ENCODE data around the gene UBE2G2.
A peak's percentile ranks its signal among the peaks of the same experiment; 100 is the strongest.

Gene UBE2G2

GRCh38 chr21:44815225-44815624, 13.6 kb upstream of the UBE2G2 start:
- DNase-seq (ENCODE audit: low read depth): no peak

- no peak for DNase-seq (ENCODE audit: low read depth)
These were observed 12.9 kb upstream of the UBE2G2 start for GRCh38 chr21:44814498-44815023.

- no peak for DNase-seq (ENCODE audit: low read depth)
These were observed 12.1 kb upstream of the UBE2G2 start for GRCh38 chr21:44813727-44814126.

- DNase-seq (ENCODE audit: low read depth): no peak
These were observed 11.5 kb upstream of the UBE2G2 start for GRCh38 chr21:44813149-44813548.

GRCh38 chr21:44812640-44813039, 11.0 kb upstream of the UBE2G2 start:
- DNase-seq (ENCODE audit: low read depth): no peak

DNA sequence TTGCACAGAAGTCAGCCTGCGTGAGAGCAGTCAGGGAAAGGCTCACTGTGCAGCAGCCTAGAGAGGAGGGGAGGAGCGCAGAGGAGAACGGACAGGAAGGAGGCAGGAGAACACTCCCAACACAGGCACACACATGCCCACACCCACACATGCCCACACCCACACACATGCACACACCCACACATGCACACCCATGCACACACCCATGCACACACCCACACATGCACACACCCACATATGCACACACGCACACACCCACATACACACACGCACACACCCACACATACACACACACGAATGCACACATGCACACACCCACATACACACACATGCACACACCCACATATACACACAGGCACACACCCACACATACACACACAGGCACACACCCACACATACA, 9.2 kb upstream of the UBE2G2 start:
- DNase-seq (ENCODE audit: low read depth): no peak

DNA sequence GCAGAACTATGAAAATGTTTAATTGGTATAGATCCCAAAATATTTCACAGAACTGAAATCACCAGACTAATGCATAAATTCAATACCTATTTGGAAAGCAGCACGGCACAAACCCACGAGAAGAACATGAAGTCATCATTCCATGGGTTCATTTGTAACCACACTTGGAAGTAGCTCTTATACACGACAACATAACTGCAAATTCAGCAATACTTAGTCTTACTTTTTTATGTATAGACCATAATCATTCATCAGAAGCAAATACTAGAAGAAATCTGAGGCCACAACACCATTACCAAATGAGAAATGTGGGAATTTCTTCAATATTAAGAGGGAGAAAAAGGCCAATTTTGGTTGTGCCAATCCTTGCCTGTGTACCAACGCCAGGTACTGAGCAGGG, 4.2 kb upstream of the UBE2G2 start:
- DNase-seq (ENCODE audit: low read depth): no peak

GRCh38 chr21:44805226-44805625, 3.6 kb upstream of the UBE2G2 start:
- DNase-seq (ENCODE audit: low read depth): no peak

- no peak for DNase-seq (ENCODE audit: low read depth)
These were observed 3.1 kb upstream of the UBE2G2 start for GRCh38 chr21:44804762-44805161.

DNA sequence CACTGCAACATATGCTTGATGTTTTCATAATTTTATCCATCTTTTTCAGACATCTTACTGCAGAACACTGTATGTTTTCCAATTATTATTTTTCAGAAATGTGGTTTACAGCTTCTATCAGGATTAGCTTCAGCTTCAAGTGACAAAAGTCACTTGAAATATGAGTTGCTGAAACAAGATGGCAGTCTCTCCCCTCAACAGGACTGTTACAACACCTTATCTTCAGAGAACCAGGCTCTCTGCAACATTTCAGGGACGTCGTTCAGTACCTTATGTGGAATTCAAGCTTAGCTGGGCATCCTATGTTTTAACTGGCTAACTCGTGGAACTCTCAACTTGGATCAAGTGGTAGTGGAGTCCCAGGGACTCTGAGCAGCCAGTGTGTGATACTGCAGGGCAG, 2.0 kb upstream of the UBE2G2 start:
- no peak for DNase-seq (ENCODE audit: low read depth)

DNA sequence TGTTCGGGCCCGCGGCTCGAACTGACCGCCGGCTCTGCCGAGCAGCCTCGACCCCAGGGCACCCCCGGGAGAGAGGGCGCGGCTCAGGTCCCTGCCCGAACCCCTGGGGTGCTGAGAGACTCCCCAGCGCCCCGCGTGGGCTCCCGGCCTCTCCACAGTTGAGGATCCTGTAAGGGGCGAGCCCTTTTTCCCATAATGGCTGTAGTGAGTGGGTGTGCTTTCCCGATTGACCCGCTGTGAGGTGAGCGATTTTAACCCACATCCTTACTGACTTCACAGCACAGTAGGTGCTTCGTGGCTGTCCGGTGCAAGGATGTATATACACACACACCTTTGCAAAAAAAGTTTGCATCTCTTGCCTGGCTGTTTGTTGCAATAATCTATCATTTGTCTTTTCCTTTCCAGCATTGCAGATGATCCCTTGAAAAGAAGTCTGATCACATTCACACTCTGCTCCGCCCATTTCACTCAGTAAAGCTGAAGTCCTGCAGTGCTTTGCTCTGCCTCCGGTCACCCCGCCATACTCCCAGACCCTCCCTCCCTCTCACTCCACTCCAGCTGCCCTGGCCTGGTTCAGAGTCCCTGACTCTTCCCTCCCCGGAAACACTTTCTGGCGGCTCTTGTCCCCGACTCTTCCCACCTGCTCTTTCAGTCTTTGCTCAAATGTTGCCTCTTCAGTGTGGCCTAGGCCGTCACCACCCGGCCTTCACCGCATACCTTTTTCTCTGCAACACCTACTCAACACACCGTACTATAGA, 955 bp upstream of the UBE2G2 start:
- no peak for DNase-seq (ENCODE audit: low read depth)

GRCh38 chr21:44800971-44801467, 601 bp downstream of the UBE2G2 start:
- DNase-seq (ENCODE audit: low read depth): no peak

- no peak for DNase-seq (ENCODE audit: low read depth)
These were observed 1.5 kb downstream of the UBE2G2 start for GRCh38 chr21:44800103-44800502.

DNA sequence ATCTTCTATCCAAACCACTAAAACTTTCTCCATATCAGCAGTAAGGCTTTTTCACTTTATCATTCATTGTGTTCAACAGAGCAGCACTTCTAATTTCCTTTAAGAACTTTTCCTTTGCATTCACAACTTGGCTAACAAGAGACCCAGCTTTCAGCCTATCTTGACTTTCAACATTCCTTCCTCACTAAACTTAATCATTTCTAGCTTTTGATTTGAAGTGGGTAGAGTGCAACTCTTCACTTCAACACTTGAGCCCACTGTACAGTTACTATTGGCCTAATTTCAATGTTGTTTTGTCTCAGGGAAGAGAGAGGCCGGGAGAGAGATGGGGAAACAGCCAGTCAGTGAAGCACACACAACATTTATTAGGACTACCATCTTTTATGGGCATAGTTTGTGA, 2.0 kb downstream of the UBE2G2 start:
- DNase-seq (ENCODE audit: low read depth): no peak

- DNase-seq (ENCODE audit: low read depth): no peak
These were observed 3.8 kb downstream of the UBE2G2 start for GRCh38 chr21:44797775-44798174.

DNA sequence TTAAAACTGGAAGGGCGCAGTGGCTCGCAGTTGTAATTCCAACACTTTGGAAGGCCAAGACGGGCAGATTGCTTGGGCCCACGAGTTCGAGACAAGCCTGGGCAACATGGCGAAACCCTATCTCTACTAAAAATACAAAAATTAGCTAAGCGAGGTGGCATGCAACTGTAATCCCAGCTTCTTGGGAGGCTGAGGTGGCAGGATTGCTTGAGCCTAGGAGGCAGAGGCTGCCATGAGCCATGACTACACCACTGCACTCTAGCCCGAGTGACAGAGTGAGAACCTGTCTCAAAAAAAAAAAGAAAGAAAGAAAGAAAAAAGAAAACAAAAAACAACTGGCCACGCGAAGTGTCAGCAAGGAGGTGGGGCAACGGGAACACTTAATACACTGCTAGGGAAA, 6.3 kb downstream of the UBE2G2 start:
- DNase-seq (ENCODE audit: low read depth): no peak

- no peak for DNase-seq (ENCODE audit: low read depth)
These were observed 7.8 kb downstream of the UBE2G2 start for GRCh38 chr21:44793592-44794374.

GRCh38 chr21:44792702-44793591, 8.7 kb downstream of the UBE2G2 start:
- DNase-seq (ENCODE audit: low read depth): peak; percentile 25

GRCh38 chr21:44791993-44792392, 9.6 kb downstream of the UBE2G2 start:
- DNase-seq (ENCODE audit: low read depth): no peak

GRCh38 chr21:44791246-44791645, 10.4 kb downstream of the UBE2G2 start:
- no peak for DNase-seq (ENCODE audit: low read depth)

DNA sequence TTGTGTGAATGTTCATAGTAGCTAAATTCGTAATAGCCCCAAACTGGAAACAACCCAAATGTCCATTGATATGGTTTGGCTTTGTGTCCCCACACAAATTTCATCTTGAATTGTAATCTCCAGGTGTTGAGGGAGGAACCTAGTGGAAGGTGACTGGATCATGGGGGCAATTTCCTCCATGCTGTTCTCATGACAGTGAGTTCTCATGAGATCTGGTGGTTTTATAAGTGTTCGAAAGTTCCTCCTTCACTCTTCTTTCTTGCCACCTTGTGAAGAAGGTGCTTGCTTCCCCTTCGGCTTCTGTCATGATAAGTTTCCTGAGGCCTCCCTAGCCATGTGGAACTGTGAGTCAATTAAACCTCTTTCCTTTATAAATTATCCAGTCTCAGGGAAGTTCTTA, 11.3 kb downstream of the UBE2G2 start:
- no peak for DNase-seq (ENCODE audit: low read depth)

DNA sequence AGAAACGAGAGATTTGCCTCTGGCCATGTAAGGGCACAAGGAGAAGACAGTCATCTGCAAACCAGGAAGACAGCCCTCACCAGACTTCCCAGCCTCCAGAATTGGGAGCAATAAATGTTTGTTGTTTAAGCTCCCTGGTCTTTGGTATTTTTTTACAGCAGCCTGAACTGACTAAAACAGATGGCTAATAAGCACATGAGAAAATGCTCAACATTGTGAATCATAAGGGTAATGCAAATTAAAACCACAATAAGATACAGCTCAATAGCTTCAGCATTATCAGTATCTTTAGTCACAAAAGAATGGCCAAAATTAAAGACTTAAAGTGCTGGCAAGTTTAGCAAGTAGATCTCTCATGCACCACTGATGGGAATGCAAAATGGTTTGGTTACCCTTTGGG, 11.7 kb downstream of the UBE2G2 start:
- no peak for DNase-seq (ENCODE audit: low read depth)

Measured in activated T-helper 9 cell treated with anti-CD3 and anti-CD28 coated beads, Interleukin-2, amount 50 U/mL, for 16 hours (primary cell).